HEK293 (cell line): Measurements from ENCODE around the gene SLC25A25.

Source experiments
- CTCF ChIA-PET: fragments of 350-600 bp; formaldehyde crosslinking; extraction: SDS; loops from one replicate; lab custom pipeline; 2021; ENCODE audit warnings: antibody characterized with exemption; lab: Yijun Ruan, JAX
- POLR2A ChIA-PET: fragments of 300-600 bp; formaldehyde crosslinking; extraction: SDS; loops from one replicate; lab custom pipeline; 2020; ENCODE audit warnings: antibody characterized with exemption, inconsistent platforms; lab: Yijun Ruan, JAX
- H3K27ac ChIP-seq: fragments of 200-500 bp; sonication (Bioruptor generic); 2 replicates; pipeline ENCODE4 v1.5.1; 2014; ENCODE audit warnings: low read depth, low read length, control low read depth, inconsistent platforms; ENCODE audit errors: extremely low read depth
- H3K36me3 ChIP-seq, 2 experiments: fragments of 200-500 bp in 1 of 2; sonication (Bioruptor generic) in 1 of 2; 1 replicate in 1 of 2; 2 replicates in 1 of 2; pipeline ENCODE4 v1.5.1; 2014 to 2017; ENCODE audit warnings: inconsistent platforms in 2 of 2, low read length in 2 of 2; ENCODE audit not compliant: control insufficient read depth in 2 of 2, insufficient read depth in 1 of 2
- H3K4me1 ChIP-seq: fragments of 200-500 bp; sonication (Bioruptor generic); 2 replicates; pipeline ENCODE4 v1.5.1; 2014; ENCODE audit warnings: mild to moderate bottlenecking, low read length, inconsistent platforms; ENCODE audit not compliant: control insufficient read depth, insufficient read depth
- H3K4me3 ChIP-seq: 2 replicates; pipeline ENCODE4 v1.5.1; 2011; ENCODE audit warnings: low read depth, mild to moderate bottlenecking, control low read depth, low read length, moderate library complexity
- H3K9me3 ChIP-seq: fragments of 200-500 bp; sonication (Bioruptor generic); 2 replicates; pipeline ENCODE4 v1.5.1; 2014; ENCODE audit warnings: low read depth, low read length, inconsistent platforms; ENCODE audit not compliant: control insufficient read depth, insufficient read depth
- HOXA7 ChIP-seq: sonication (generic); formaldehyde crosslinking; IDR thresholded peaks from 2 replicates; pipeline ENCODE4 v1.8.1; 2022; ENCODE audit warnings: missing genetic modification reagents, borderline replicate concordance
- IKZF3 ChIP-seq: fragments of 450-650 bp; IDR thresholded peaks from 2 replicates; pipeline ENCODE4 v1.5.0; 2018; ENCODE audit warnings: missing biosample characterization, mild to moderate bottlenecking, missing genetic modification characterization, moderate library complexity
- MEIS1 ChIP-seq: sonication (generic); formaldehyde crosslinking; IDR thresholded peaks from 2 replicates; pipeline ENCODE4 v1.8.1; 2022; ENCODE audit warnings: missing genetic modification reagents, mild to moderate bottlenecking, borderline replicate concordance
- RBAK ChIP-seq: fragments of 450-650 bp; formaldehyde crosslinking; IDR thresholded peaks from 2 replicates; pipeline ENCODE4 v1.5.1; 2016; ENCODE audit warnings: missing biosample characterization, missing genetic modification characterization
- SP7 ChIP-seq: fragments of 450-650 bp; formaldehyde crosslinking; IDR thresholded peaks from 2 replicates; pipeline ENCODE4 v1.5.1; 2016; ENCODE audit warnings: missing biosample characterization, missing genetic modification characterization
- TCF7L2 ChIP-seq: IDR thresholded peaks from 2 replicates; pipeline ENCODE4 v1.6.1; 2011; ENCODE audit warnings: low read depth, mild to moderate bottlenecking, inconsistent platforms, low read length, moderate library complexity, borderline replicate concordance
- ZBTB20 ChIP-seq: fragments of 450-650 bp; formaldehyde crosslinking; IDR thresholded peaks from 2 replicates; pipeline ENCODE4 v1.5.1; 2016; ENCODE audit warnings: missing biosample characterization, missing genetic modification characterization
- ZNF366 ChIP-seq: fragments of 450-650 bp; formaldehyde crosslinking; conservative IDR thresholded peaks from 2 replicates; pipeline ENCODE4 v1.5.1; 2016; ENCODE audit warnings: missing biosample characterization, missing genetic modification characterization
- ZNF37A ChIP-seq: fragments of 450-650 bp; IDR thresholded peaks from 2 replicates; pipeline ENCODE4 v1.5.1; 2018; ENCODE audit warnings: missing biosample characterization, missing genetic modification characterization
- ZNF530 ChIP-seq: fragments of 450-650 bp; formaldehyde crosslinking; IDR thresholded peaks from 2 replicates; pipeline ENCODE4 v1.5.1; 2016; ENCODE audit warnings: low read depth, missing biosample characterization, missing genetic modification characterization
- ZNF596 ChIP-seq: fragments of 450-650 bp; IDR thresholded peaks from 2 replicates; pipeline ENCODE4 v1.5.0; 2018; ENCODE audit warnings: missing biosample characterization, mild to moderate bottlenecking, missing genetic modification characterization, moderate library complexity
- ZNF610 ChIP-seq: fragments of 450-650 bp; formaldehyde crosslinking; IDR thresholded peaks from 2 replicates; pipeline ENCODE4 v1.5.1; 2016; ENCODE audit warnings: missing biosample characterization, missing genetic modification characterization, borderline replicate concordance
- ZNF658 ChIP-seq: fragments of 450-650 bp; formaldehyde crosslinking; IDR thresholded peaks from 2 replicates; pipeline ENCODE4; 2016; ENCODE audit warnings: missing biosample characterization, missing genetic modification characterization
- ZNF76 ChIP-seq: fragments of 450-650 bp; formaldehyde crosslinking; IDR thresholded peaks from 2 replicates; pipeline ENCODE4; 2016; ENCODE audit warnings: low read depth, missing biosample characterization, missing genetic modification characterization, borderline replicate concordance
- ZSCAN16 ChIP-seq: fragments of 450-650 bp; formaldehyde crosslinking; IDR thresholded peaks from 2 replicates; pipeline ENCODE4 v1.5.1; 2016; ENCODE audit warnings: missing biosample characterization, missing genetic modification characterization
- TF ChIP-seq, protein P1 (sequence below): fragments of 450-650 bp; formaldehyde crosslinking; IDR thresholded peaks from 2 replicates; pipeline ENCODE4 v1.5.1; 2016; ENCODE audit warnings: missing biosample characterization, missing genetic modification characterization, borderline replicate concordance
- TF ChIP-seq, protein P2 (sequence below): fragments of 450-650 bp; formaldehyde crosslinking; IDR thresholded peaks from 2 replicates; pipeline ENCODE4 v1.5.1; 2016; ENCODE audit warnings: missing biosample characterization, missing genetic modification characterization
- TF ChIP-seq, protein P3 (sequence below): fragments of 450-650 bp; IDR thresholded peaks from 2 replicates; pipeline ENCODE4 v1.5.1; 2018; ENCODE audit warnings: missing biosample characterization, mild to moderate bottlenecking, missing genetic modification characterization
- TF ChIP-seq, protein P4 (sequence below): fragments of 450-650 bp; formaldehyde crosslinking; IDR thresholded peaks from 2 replicates; pipeline ENCODE4 v1.5.1; 2017; ENCODE audit warnings: missing biosample characterization, missing genetic modification characterization
- TF ChIP-seq, protein P5 (sequence below): fragments of 450-650 bp; formaldehyde crosslinking; IDR thresholded peaks from 2 replicates; pipeline ENCODE4 v1.5.1; 2017; ENCODE audit warnings: missing biosample characterization, missing genetic modification characterization
- TF ChIP-seq, protein P6 (sequence below): fragments of 450-650 bp; formaldehyde crosslinking; IDR thresholded peaks from 2 replicates; pipeline ENCODE4; 2016; ENCODE audit warnings: missing biosample characterization, missing genetic modification characterization

Gene SLC25A25

DNA sequence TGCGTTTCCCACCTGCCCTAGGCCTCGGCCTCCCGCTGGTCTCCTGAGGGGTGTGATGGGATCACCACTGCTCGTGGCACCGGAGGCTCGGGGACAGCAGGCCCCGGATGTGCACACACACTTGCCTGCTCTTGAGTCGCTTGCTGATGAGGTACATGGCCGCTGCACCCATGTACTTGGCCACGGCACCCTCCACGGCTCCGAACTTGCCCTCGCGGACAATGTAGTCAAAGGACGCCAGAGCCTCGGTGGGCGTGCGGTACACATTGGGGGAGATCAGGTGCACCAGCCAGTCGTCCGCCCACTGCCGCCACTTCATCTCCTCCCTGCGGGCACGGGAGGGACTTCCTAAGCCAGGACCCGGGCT lies 54.8 kb downstream of the SLC25A25 start:
- Histone ChIP-seq H3K27ac (no peak overlapping the region), H3K4me1 (no peaks in the 10 kb centered on the region), H3K9me3 (no peaks in the 10 kb centered on the region), H3K36me3 (peaks cover 0 to 56% of the 10 kb centered on the region in 2 experiments; a peak in 2 of 3 replicates), H3K4me3 (no peak overlapping the region)
- ChIA-PET POLR2A (no interaction called here), CTCF (no interaction called here)
- TF ChIP-seq, protein P1, sequence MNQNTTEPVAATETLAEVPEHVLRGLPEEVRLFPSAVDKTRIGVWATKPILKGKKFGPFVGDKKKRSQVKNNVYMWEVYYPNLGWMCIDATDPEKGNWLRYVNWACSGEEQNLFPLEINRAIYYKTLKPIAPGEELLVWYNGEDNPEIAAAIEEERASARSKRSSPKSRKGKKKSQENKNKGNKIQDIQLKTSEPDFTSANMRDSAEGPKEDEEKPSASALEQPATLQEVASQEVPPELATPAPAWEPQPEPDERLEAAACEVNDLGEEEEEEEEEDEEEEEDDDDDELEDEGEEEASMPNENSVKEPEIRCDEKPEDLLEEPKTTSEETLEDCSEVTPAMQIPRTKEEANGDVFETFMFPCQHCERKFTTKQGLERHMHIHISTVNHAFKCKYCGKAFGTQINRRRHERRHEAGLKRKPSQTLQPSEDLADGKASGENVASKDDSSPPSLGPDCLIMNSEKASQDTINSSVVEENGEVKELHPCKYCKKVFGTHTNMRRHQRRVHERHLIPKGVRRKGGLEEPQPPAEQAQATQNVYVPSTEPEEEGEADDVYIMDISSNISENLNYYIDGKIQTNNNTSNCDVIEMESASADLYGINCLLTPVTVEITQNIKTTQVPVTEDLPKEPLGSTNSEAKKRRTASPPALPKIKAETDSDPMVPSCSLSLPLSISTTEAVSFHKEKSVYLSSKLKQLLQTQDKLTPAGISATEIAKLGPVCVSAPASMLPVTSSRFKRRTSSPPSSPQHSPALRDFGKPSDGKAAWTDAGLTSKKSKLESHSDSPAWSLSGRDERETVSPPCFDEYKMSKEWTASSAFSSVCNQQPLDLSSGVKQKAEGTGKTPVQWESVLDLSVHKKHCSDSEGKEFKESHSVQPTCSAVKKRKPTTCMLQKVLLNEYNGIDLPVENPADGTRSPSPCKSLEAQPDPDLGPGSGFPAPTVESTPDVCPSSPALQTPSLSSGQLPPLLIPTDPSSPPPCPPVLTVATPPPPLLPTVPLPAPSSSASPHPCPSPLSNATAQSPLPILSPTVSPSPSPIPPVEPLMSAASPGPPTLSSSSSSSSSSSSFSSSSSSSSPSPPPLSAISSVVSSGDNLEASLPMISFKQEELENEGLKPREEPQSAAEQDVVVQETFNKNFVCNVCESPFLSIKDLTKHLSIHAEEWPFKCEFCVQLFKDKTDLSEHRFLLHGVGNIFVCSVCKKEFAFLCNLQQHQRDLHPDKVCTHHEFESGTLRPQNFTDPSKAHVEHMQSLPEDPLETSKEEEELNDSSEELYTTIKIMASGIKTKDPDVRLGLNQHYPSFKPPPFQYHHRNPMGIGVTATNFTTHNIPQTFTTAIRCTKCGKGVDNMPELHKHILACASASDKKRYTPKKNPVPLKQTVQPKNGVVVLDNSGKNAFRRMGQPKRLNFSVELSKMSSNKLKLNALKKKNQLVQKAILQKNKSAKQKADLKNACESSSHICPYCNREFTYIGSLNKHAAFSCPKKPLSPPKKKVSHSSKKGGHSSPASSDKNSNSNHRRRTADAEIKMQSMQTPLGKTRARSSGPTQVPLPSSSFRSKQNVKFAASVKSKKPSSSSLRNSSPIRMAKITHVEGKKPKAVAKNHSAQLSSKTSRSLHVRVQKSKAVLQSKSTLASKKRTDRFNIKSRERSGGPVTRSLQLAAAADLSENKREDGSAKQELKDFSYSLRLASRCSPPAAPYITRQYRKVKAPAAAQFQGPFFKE (tag by site-specific recombination) = no peak
- TF ChIP-seq, protein P2, sequence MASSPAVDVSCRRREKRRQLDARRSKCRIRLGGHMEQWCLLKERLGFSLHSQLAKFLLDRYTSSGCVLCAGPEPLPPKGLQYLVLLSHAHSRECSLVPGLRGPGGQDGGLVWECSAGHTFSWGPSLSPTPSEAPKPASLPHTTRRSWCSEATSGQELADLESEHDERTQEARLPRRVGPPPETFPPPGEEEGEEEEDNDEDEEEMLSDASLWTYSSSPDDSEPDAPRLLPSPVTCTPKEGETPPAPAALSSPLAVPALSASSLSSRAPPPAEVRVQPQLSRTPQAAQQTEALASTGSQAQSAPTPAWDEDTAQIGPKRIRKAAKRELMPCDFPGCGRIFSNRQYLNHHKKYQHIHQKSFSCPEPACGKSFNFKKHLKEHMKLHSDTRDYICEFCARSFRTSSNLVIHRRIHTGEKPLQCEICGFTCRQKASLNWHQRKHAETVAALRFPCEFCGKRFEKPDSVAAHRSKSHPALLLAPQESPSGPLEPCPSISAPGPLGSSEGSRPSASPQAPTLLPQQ (tag by site-specific recombination) = no peak
- TF ChIP-seq IKZF3 (no peak), ZNF76 (tag by site-specific recombination) (no peak), ZNF596 (tag by site-specific recombination) (no peak), ZNF610 (tag by site-specific recombination) (no peak), RBAK (no peak), ZBTB20 (tag by site-specific recombination) (no peak), ZNF530 (tag by site-specific recombination) (no peak), ZNF37A (no peak), ZNF366 (tag by site-specific recombination) (no peak)
- TF ChIP-seq, protein P3, sequence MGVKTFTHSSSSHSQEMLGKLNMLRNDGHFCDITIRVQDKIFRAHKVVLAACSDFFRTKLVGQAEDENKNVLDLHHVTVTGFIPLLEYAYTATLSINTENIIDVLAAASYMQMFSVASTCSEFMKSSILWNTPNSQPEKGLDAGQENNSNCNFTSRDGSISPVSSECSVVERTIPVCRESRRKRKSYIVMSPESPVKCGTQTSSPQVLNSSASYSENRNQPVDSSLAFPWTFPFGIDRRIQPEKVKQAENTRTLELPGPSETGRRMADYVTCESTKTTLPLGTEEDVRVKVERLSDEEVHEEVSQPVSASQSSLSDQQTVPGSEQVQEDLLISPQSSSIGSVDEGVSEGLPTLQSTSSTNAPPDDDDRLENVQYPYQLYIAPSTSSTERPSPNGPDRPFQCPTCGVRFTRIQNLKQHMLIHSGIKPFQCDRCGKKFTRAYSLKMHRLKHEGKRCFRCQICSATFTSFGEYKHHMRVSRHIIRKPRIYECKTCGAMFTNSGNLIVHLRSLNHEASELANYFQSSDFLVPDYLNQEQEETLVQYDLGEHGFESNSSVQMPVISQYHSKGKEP = no peak

DNA sequence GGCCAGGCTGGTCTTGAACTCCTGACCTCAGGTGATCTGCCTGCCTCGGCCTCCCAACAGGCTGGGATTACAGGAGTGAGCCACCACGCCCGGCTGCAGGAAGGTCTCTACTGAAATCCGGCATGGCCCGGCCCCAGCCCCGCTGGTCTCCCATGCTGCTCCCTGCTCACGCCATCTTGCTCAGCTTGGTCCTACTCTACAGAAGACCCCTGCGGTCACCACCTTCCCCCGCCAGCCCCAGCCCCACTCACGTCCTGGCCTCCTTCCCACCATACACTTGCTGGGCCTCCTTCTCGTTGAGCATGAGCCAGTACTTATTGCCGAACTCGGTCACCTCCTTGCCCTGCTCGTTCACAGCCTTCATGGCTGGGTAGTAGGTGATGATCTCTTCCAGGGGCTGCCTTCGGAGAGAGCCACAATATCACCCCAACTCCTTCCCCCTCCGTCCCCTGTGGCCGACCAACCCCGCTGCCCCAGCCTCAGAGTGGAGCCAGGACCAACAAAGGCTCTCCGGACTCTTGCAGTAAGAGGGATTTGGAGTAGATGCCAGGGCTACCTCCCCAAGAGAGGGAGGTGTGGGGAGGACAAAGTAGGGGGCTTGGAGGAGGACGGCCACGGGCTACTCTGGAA lies 55.5 kb downstream of the SLC25A25 start:
- CTCF ChIA-PET = interaction anchor here (0.5 to 2.7 kb wide), 4 partner anchors 10 to 829 kb away, joined by 3 to 19 read pairs (median 4); no protein-coding TSS in a partner anchor
- TF ChIP-seq, protein P4, sequence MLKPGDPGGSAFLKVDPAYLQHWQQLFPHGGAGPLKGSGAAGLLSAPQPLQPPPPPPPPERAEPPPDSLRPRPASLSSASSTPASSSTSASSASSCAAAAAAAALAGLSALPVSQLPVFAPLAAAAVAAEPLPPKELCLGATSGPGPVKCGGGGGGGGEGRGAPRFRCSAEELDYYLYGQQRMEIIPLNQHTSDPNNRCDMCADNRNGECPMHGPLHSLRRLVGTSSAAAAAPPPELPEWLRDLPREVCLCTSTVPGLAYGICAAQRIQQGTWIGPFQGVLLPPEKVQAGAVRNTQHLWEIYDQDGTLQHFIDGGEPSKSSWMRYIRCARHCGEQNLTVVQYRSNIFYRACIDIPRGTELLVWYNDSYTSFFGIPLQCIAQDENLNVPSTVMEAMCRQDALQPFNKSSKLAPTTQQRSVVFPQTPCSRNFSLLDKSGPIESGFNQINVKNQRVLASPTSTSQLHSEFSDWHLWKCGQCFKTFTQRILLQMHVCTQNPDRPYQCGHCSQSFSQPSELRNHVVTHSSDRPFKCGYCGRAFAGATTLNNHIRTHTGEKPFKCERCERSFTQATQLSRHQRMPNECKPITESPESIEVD (tag by site-specific recombination) = no peak
- TF ChIP-seq, protein P5, sequence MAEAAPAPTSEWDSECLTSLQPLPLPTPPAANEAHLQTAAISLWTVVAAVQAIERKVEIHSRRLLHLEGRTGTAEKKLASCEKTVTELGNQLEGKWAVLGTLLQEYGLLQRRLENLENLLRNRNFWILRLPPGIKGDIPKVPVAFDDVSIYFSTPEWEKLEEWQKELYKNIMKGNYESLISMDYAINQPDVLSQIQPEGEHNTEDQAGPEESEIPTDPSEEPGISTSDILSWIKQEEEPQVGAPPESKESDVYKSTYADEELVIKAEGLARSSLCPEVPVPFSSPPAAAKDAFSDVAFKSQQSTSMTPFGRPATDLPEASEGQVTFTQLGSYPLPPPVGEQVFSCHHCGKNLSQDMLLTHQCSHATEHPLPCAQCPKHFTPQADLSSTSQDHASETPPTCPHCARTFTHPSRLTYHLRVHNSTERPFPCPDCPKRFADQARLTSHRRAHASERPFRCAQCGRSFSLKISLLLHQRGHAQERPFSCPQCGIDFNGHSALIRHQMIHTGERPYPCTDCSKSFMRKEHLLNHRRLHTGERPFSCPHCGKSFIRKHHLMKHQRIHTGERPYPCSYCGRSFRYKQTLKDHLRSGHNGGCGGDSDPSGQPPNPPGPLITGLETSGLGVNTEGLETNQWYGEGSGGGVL (tag by site-specific recombination) = no peak
- no peak for TF ChIP-seq HOXA7 (CRISPR knock-in tag)
- no peak for TF ChIP-seq TCF7L2
- no peak for TF ChIP-seq SP7 (tag by site-specific recombination)
- TF ChIP-seq ZNF658 (tag by site-specific recombination) = no peak
- TF ChIP-seq ZSCAN16 = no peak
- TF ChIP-seq RBAK = no peak
- TF ChIP-seq, protein P6, sequence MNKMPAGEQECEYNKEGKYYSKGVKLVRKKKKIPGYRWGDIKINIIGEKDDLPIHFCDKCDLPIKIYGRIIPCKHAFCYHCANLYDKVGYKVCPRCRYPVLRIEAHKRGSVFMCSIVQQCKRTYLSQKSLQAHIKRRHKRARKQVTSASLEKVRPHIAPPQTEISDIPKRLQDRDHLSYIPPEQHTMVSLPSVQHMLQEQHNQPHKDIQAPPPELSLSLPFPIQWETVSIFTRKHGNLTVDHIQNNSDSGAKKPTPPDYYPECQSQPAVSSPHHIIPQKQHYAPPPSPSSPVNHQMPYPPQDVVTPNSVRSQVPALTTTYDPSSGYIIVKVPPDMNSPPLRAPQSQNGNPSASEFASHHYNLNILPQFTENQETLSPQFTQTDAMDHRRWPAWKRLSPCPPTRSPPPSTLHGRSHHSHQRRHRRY (tag by site-specific recombination) = no peak
- no peak for TF ChIP-seq MEIS1

More for the DNA sequence above, 55.5 kb downstream of the SLC25A25 start:
- Histone ChIP-seq H3K27ac (no peak overlapping the region), H3K4me1 (no peaks in the 10 kb centered on the region), H3K36me3 (peaks cover 0 to 56% of the 10 kb centered on the region in 2 experiments; a peak in 2 of 3 replicates), H3K4me3 (no peak overlapping the region), H3K9me3 (no peaks in the 10 kb centered on the region)
- POLR2A ChIA-PET = no interaction called here
